ENCODE measurements around the gene NSD1.
"Not testable (repeated sequence)": the region's sequence is repeated elsewhere in the genome, so short reads cannot be mapped to it uniquely, and the experiment has no call there.

The NSD1 gene

DNA sequence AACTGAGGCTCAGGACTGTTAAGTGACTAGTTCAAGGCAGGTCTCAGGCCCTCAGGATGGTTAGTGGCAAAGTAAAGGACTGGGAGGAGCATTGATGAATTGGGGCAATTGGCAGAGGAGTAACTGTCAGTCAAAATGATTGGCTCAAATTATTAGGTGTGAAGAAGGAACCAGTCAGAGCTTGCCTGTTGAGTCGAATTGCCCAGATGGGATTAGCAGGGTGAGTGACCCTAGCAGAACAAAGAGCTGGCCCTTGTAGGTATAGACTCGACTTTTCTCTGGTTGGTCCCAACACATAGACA is 2.6 kb upstream of the NSD1 start:
- no peak for DNase-seq

DNA sequence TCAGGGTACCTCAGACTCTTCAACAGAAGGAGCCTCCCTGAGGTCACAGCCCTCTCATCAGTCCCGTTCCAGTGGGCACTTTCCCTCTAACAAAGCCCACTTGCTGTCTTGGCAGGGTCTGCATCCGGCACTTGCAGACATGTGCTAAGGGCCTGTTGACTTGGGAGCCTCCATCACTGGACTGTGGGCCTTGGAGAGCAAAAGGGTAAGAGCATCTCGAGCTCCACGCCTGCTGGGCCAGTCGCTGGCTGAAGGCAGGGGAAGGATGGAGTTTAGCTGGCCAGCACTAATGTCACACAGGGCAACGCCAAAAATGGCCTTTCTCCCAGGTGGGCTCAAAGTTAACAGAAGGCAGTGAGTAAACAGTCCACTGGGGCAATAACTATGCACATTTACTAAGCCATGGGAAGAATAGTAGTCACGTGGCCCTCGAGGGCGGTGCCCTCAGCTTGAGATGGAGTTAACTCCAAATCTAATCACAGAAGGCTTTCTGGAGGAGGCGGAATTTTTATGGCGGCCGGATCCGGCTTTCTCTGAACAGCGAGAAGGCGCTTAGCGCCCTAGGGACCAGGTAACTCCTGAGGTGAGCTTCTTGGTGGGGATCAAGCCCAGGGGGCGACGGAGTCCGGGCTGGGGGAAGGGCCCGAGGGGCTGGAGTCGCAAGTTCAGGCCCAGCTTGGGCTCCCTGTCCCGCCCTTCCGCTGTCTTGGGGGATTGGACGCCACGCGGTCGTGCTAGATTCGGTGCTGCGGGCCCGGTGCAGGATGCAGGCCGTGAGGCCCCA is 2.0 kb upstream of the NSD1 start:
- no peak for DNase-seq

DNA sequence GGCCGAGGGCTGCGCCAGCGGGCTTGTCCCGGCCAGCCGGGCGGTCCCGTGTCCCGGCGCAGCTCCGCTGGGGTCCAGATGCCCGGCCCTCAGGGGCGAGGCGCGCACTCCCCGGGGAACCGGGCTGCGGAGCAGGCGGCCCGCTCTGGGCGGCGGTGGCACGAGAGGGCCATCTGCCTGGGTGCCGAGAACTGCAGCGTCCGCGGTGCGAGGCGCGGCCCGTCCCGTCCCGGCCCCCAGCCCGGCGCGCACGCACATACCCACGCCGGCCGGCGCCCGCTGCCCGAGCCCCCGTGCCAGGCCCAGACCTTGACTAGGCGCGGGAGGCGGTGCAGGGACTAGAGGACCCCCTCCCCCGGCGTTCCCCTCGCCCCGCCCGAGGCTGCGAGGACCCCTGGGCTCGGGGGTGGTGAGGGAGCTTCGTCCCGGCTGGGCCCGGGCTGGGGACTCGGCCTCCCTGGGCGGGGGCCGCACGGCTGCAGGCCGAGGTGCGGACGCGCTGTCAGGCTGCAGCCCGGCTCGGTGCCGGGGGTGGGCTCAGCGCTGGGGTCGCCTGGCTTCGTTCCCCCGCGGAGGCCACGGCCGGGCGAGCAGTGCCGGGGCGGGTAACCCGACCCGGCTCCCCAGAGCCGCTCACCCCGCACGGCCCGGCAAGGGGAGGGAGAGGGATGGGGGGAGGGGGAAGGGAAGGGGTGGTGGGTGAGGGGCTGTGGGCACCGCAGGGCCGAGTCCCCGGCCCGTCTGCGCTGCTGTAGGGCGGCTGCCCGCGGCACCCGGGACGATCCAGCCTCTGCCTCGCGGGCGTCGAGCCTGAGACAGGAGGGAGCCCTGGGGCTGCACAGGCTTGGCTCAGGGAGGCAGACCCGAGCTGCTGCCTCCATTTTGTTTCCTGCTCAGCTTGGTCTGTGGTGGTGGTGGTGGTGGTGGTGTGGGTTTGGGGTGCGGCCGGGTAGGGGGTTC is 1.2 kb upstream of the NSD1 start:
- peak; percentile 54 for DNase-seq

DNA sequence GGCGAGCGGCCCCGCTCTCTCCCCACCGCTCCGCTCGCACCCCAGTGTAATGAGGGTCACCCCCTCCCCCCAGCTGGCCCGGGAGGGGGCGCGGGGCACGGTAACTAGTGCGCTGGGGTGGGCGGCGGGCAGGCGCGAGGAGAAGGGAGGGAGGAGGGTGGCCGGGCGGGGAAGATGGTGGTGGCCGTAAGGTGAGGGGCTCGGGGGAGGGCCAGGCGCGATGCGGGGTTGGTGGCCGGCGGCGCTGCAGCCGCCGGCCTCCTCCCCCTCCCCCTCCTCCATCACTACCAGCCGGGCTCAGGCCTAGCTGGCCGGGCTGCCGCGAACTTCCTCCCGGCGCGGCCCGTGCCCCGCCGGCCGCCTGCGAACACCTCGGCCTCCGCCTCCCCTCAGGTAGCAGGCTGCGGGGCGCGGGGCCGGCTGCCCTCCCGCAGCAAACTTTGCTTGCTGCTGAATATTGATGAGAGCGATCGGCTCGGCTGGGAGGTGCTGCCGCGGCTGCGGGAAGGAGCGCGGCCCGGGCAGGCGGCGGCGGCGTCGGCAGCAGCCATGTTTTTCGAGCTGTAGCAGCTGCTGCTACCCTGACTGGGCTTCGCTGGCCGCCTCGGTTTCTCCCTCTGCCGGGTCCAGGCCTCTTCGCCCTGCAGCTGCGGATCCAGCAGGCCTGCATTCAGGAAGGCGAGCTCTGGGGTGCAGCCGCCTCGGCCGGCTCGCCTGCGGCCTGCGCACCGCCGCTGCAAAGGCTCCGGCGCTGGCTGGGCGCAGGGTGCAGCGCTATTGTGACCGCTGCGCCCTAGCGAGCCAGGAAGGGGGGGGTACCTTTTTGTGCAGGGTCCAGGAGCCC is 502 bp downstream of the NSD1 start:
- DNase-seq: peak; percentile 56

DNA sequence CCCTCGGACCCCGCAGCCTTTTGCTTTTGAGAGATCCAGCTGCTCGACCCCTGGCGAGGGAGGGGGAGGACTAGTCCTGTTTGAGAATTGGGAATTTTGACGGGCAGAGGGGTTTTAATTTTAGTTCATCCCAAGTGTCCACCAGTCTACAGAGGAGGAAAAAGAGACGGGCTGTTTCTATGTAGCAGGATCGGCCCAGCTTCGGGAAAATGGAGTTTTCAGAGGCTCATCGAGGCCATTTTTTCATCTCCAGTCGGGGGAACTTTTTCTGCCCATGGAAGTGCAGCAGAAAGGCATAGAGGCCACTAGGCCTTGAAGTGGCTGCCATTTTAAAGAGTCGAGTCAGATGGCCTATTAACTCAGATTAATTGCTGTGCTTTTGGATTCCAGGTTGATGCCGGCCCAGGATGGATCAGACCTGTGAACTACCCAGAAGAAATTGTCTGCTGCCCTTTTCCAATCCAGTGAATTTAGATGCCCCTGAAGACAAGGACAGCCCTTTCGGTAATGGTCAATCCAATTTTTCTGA is 1.2 kb downstream of the NSD1 start:
- DNase-seq: no peak

DNA sequence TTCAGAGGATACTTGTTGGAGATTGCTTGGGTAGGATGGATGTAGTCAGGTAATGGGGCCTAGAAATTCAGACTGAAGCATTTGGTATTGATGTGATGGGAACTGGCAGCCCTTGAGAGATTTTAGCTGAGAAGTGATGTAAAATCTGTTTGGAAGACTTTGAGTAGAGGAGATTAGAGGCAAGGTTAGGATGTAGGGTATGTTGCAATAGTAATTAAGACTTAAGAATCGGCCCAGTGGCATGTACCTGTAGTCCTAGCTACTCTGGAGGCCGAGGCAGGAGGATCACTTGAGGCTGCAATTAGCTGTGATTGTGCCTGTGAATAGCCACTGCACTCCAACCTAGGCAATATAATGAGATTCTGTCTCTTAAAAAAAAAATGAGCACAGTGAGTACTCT is 6.7 kb downstream of the NSD1 start:
- no peak for DNase-seq

DNA sequence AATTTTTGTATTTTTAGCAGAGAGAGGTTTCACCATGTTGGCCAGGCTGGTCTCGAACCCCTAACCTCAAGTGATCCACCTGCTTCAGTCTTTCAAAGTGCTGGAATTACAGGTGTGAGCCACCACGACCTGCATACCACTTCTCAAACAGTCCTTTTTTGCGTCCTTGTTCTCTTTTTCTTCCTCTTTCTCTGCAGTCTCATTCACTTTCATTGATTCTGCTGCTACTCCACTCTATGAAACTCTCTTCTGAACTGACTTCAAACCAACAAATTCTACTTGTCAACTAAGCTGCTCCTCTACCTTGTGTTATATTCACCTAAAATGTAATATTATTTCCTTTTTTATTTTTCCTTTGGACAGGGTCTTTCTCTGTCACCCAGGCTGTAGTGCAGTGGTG is 7.9 kb downstream of the NSD1 start:
- no peak for DNase-seq

DNA sequence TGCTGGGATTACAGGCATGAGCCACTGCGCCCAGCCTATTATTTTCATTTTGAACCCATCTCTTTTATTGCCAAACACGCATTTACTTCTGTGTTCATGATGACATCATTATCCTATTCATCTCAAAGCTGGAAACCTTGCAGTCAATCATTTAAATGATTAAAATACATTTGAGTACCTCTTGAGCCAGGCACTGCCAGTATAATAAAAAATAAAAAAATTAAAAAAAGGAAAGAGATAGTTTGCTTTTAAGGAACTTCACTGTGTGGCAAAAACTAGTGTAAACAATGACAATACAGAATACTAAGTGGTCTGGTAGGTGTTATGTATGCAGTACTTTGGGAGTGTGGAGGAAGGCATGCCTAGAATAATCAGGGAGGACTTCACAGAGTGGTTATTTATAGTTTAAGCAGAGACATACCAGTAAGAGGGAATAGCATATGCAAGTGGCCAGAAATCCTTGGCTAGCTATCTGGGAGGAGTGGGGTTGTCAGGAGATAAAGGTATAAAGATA is 8.6 kb downstream of the NSD1 start:
- no peak for DNase-seq

DNA sequence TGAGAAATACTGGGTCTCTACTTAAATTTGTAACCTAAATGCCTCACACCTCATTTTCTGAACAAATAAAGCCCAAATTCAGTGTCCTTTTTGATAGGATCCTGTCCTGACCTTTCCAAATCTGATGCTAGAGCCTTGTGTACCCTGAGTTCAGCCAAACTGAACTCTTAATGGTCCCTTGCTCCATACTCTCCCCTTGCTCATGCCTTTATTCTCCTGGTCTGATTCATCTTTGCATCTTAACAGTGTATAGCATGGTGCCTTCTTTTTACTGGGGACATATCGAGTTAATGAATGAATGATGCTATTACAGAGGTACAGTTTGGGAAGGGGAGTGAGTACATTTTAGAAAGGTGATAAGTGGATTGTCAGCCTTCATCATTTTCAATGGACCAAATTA is 9.2 kb downstream of the NSD1 start:
- DNase-seq: no peak

DNA sequence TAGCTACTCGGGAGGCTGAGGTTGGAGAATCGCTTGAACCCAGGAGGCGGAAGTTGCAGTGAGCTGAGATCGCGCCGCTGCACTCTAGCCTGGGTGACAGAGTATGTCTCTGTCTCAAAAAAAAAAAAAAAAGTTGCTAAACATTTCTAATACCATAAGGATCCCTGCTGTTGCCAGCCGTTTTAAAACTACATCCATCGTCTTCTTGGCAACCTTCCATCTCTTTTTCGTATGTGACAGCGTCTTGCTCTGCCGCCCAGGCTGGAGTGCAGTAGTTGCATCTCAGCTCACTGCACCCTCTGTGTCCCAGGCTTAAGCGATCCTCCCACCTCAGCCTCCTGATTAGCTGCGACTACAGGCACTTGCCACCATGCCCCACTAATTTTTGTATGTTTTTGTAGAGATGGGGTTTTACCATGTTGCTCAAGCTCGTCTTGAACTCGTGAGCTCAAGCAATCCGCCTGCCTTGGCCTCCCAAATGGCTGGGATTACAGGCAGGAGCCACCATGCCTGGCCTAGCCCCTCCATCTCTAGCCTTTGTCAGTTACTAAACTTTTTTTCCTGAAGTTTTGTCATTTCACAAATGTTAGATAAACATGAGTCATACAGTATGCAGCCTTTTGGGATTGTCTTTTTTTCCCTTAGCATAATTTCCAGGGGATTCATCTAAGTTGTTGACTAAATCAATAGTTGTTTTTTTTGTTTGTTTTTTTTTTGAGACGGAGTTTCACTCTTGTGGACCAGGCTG is 13.5 kb downstream of the NSD1 start:
- DNase-seq: no peak

DNA sequence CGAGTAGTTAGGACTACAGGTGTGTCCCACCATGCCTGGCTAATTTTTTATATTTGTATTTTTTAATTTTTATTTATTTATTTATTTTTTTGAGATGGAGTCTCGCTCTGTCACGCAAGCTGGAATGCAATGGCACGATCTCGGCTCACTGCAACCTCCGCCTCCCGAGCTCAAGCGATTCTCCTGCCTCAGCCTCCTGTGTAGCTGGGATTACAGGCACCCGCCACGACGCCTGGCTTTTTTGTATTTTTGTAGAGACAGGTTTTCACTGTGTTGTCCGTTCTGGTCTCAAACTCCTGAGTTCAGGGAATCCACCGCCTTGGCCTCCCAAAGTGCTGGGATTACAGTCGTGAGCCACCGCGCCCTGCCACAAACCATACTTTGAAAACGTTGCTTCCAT is 16.5 kb downstream of the NSD1 start:
- not testable (repeated sequence) for DNase-seq

DNA sequence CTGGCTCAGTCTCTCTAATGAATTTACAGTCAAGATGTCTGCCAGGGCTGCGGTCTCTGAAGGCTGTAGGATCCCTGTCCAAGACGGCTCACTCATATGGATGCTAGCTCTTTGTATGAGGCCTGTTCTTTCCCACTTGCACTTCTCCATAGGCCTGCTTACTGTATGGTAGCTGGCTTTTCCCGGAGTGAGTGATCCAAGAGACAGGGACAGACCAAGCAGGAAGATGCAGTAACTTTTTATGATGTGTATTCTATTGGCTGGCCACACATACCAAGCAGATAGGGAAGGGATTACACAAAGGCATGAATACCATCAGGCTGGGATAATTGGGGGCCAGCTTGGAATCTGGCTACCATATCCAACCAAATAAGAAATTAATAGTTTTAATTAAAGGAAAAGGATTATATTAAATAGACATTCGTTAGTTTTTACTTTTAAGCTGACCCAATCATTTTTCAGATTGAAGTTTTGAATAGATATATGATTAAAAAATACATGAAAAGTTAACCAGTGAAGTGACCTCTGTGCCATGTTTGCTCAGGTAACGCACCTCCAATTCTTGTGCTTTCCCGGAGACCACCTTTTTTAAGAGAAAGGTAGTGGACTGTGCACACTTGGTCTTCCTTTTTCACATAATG is 20.6 kb downstream of the NSD1 start:
- no peak for DNase-seq

DNA sequence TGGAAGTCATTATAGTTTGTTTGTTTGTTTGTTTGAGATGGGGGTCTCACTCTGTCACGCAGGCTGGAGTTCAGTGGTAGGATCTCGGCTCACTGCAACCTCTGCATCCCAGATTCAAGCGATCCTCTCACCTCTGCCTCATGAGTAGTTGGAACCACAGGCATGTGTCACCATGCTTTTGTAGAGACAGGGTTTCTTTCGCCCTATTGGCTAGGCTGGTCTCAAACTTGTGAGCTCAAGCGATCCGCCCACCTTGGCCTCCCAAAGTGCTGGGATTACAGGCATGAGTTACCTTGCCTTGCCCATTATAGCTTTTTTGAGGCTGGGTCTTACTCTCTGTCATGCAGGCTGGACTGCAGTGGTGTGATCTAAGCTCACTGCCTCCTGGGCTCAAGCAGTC is 28.8 kb downstream of the NSD1 start:
- no peak for DNase-seq

DNA sequence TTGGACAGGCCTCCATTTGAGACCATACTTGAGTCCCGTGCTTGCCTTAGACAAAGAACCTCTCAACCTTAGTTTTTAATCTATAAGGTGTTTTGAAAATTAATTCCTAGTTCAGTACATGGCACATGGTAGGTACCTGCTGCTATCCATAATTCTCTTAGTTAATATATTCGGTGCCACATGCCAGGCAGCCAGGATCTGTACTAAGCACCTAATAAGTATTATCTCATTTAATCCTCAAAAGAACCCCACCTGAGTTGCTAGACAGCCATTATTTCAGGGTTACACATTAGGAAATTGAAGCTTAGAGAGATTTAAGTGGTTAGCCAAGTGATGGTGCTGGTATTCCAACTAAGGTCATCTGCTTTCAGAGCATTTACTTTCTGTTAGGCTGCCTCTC is 29.9 kb downstream of the NSD1 start:
- no peak for DNase-seq

DNA sequence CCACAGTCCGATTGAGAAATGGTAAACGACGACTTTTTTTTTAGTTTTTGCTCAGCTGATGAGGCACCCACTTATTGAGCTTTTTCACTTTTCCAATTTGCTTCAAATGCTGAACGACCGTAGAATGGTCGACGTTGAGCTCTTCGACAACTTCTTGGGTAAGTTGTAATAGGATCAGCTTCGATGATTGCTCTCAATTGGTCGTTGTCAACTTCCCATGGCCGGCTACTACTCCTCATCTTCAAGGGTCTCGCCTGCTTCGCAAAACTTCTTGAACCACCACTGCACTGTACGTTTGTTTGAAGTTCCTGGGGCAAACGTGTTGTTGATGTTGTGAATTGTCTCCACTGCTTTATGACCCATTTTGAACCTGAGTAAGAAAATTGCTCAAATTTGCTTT is 35.7 kb downstream of the NSD1 start:
- DNase-seq: no peak

DNA sequence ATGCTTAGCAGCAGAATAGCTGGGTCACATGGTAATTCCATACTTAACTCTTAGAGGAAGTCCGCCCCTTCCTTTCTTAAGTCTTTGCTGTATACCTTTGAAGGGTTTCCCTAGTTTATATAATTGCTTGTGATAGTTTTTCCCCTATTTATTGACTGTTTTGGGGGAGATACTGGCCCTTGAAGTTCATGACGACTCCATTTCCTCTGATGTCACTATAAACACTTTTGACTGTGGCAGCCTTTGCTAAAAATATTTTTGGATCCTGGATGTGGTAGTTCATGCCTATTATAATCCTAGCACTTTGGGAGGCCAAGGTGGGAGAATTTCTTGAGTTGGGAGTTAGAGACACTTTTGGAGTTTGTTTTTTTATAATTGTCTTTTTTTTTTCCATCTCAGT is 38.4 kb downstream of the NSD1 start:
- no peak for DNase-seq

DNA sequence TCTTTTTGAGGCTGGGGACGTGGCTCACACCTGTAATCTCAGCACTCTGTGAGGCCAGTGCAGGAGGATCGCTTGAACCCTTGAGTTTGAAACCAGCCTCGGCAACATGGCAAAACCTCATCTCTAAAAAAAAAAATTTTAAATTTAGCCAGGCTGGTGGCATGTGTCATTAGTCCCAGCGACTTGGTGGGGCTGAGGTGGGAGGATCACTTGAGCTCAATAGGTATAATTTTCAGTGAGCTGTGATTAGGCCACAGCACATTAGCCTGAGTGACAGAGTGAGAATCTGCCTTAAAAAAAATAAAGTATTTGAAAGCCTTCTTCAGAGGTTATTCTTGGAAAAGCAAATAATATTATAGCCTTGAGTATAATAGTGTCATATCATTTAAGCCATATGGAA is 41.8 kb downstream of the NSD1 start:
- DNase-seq: no peak

DNA sequence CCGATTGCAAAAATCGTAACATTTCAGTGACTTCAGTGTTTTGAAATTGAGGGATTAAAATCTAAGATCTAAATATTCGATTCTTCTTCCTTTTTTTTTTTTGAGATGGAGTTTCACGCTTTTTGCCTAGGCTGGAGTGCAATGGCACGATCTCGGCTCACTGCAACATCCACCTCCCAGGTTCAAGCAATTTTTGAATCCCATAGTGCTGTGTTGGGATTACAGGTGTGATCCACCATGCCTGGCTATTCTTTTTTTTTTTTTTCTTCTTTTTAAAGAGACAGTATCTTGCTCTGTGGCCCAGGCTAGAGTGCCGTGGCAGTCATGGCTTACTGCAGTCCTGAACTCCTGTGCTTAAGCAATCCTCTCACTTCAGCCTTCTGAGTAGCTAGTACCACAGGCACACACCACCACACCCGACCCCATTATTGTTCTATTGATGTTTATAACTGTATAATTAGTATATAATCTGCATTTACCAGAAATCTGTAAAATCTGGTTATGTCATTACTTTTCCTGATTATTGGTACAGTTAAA is 42.7 kb downstream of the NSD1 start:
- no peak for DNase-seq

DNA sequence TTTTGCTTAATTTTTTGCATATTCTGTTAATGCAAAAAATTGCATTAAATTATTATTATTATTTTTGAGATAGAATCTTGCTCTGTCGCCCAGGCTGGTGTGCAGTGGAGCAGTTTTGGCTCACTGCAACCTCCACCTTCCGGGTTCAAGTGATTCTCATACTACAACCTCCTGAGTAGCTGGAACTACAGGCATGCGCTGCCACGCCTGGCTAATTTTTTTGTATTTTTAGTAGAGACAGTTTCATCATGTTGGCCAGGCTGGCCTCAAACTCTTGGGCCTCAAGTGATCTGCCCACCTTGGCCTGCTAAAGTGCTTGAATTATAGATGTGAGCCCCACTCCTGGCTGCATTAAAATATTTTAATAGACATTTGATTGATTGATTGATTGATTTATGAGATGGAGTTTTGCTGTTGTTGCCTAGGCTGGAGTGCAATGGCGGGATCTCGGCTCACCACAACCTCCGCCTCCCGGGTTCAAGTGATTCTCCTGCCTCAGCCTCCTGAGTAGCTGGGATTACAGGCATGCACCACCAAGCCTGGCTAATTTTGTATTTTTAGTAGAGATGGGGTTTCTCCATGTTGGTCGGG is 44.4 kb downstream of the NSD1 start:
- DNase-seq: not testable (repeated sequence)

DNA sequence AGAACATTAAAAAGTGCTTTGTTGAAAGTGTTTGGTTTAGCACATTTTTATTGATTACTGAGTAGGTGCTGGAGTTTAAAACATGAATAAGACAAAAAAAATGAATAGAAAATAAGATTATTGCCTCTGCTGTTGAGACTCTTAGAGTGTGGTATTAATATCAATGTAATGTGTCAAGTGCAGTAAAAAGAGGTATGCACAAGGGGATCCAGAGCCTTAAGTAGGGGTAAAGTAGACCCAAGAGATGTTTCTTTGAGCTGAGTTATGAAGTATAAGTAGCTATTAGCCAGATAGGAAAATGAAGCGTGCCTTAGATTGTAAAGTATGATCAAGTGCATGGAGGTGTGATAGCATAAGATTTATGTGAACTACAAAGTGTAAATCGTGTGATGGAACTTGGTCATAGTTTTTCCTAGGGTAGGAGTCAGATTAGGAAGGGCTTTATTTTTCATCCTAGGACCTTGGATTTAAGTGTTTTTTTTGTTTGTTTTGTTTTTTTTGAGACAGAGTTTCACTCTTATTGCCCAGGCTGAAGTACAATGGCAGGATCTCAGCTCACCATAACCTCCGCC is 45.2 kb downstream of the NSD1 start:
- no peak for DNase-seq

DNA sequence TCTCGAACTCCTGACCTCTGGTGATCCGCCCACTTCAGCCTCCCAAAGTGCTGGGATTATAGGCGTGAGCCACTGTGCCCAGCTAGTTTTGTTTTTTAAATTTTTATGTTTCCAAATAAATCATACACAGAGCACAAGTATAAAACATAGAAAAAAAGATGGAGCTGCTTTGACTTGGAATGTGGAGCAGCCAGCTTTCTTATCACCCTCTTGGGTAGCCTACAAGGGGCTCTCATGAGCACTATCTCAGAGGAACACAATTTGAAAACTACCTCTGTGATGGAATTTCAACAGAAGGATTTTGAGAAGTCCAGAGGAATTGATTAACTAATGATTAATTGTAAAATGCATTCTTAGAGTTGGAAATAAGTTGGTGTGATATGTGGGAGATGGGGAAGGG is 45.9 kb downstream of the NSD1 start:
- no peak for DNase-seq
